Upper lobe of left lung (tissue), 6 donors: Measurements from ENCODE around the gene KCNMB4. TPM values are rescaled to one million over a fixed set of nuclear protein-coding genes. Genes with fewer than 3 reads are reported as not detected.

Experiments
- ATAC-seq, 2 donors: fragments of 200-7000 bp; cut with Tn5 transposase; one replicate each; pipeline ENCODE4 v1.9.1; 2022; ENCODE audit warnings: mild to moderate bottlenecking in 2 of 2, moderate library complexity in 2 of 2; ENCODE audit not compliant: low FRiP score in 2 of 2
- DNase-seq, 2 donors: peaks; one replicate each; pipeline ENCODE4 v3.0.0-alpha.2; 2019 to 2020
- H3K27ac ChIP-seq, 4 donors: fragments of 200-600 bp; sonication (generic); one replicate each; pipeline ENCODE4 v1.5.1; 2016 to 2019
- H3K27me3 ChIP-seq, 4 donors: fragments of 200-600 bp; sonication (generic); one replicate each; pipeline ENCODE4 v1.5.1; 2017 to 2019
- H3K36me3 ChIP-seq, 4 donors: fragments of 200-600 bp; sonication (generic); one replicate each; pipeline ENCODE4 v1.5.1; 2016 to 2019
- H3K4me1 ChIP-seq, 4 donors: fragments of 200-600 bp; sonication (generic); one replicate each; pipeline ENCODE4 v1.5.1; 2018 to 2019
- H3K4me3 ChIP-seq, 4 donors: fragments of 200-600 bp; sonication (generic); one replicate each; pipeline ENCODE4 v1.5.1; 2017 to 2019; ENCODE audit warnings: mild to moderate bottlenecking in 2 of 4, moderate library complexity in 1 of 4
- H3K9me3 ChIP-seq, 4 donors: fragments of 200-600 bp; sonication (generic); one replicate each; pipeline ENCODE4 v1.5.1; 2018 to 2019
- CTCF ChIP-seq, 6 experiments: fragments of 450-650 bp in 4 of 6; fragments of 200-600 bp in 2 of 6; sonication (generic) in 2 of 6; IDR thresholded peaks; one replicate each; pipeline ENCODE4 v1.5.1; 2016 to 2019; ENCODE audit warnings: antibody characterized with exemption in 6 of 6
- EP300 ChIP-seq, 4 donors: sonication (generic); formaldehyde crosslinking; IDR thresholded peaks; one replicate each; pipeline ENCODE4 v1.5.1; 2017; ENCODE audit warnings: antibody characterized with exemption in 4 of 4, control low read depth in 2 of 4
- POLR2A ChIP-seq, 4 donors: fragments of 450-650 bp; IDR thresholded peaks; one replicate each; pipeline ENCODE4 v1.5.1; 2016 to 2017; ENCODE audit warnings: antibody characterized with exemption in 4 of 4, mild to moderate bottlenecking in 2 of 4
- POLR2AphosphoS5 ChIP-seq, 2 donors: sonication (generic); formaldehyde crosslinking; IDR thresholded peaks; one replicate each; pipeline ENCODE4 v1.5.1; 2017; ENCODE audit warnings: antibody characterized with exemption in 2 of 2
- WGBS, 2 donors: methylation state at CpG; one replicate each; pipeline ENCODE4 v1.1.5; 2017 to 2018; 5-methylcytosine and 5-hydroxymethylcytosine counted together
- total RNA-seq, 6 donors: library from RNA; depleted of rRNA in 4 of 6; stranded (reverse); fragments of >200 nt in 4 of 6; gene quantifications; one replicate each; pipeline versions ENCODE4 v1.1.0 to v1.2.1, GENCODE V29; 2016 to 2021
- donor health status: DM: no; HTN: no; CAD: no; lungs with moderate emphysema.
- donor health status: DM: no; HTN: yes; CAD: no; lungs with severe emphysema.

KCNMB4 gene
- total RNA-seq, 6 donors from 2014 or later = 3.1 to 7.8 (median 5.0) TPM

- no peak overlapping the region for H3K4me3 ChIP-seq
- WGBS, 2 donors = 89 to 96% methylated on average over 1 of the region's 1 CpG
These were observed 36.5 kb downstream of the KCNMB4 start for GRCh38 chr12:70402597-70402996.

DNA sequence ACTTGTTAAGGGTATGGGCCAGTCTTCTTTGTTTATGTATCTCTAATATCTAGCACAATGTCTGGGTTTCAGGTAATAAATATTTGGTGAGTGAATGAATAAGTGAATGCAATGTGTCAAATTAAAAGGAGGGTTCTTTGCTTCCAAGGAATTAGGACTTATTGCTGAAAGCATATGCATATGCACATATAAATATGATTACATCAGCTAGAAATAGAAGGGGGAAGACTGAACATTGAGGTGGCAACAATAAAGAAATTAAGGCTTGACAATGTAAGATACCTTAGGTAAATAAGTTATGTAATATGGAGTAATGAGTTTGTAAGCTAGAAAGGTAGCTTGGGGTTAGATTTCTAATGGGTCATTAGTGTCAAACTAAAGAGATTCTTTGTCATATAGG is 37.7 kb downstream of the KCNMB4 start:
- DNase-seq (no peak), ATAC-seq (no peak)
- no peak for TF ChIP-seq EP300 (IDR thresholded peaks at IDR 0.05)
- TF ChIP-seq POLR2AphosphoS5 (IDR thresholded peaks at IDR 0.05) = no peak
- no peak for TF ChIP-seq CTCF (IDR thresholded peaks at IDR 0.05)
- TF ChIP-seq POLR2A (IDR thresholded peaks at IDR 0.05) = no peak
- H3K4me3 ChIP-seq = no peak overlapping the region
- no peaks in the 10 kb centered on the region for H3K27me3 ChIP-seq
- H3K9me3 ChIP-seq = no peaks in the 10 kb centered on the region
- no peaks in the 10 kb centered on the region for H3K36me3 ChIP-seq
- no peaks in the 10 kb centered on the region for H3K4me1 ChIP-seq
- H3K27ac ChIP-seq = no peak overlapping the region

More at GRCh38 chr12:70402597-70402996, 36.5 kb downstream of the KCNMB4 start:
- no peaks in the 10 kb centered on the region for H3K4me1 ChIP-seq
- no peaks in the 10 kb centered on the region for H3K36me3 ChIP-seq
- no peak for ATAC-seq
- H3K27ac ChIP-seq = no peak overlapping the region
- no peak for DNase-seq
- H3K27me3 ChIP-seq = no peaks in the 10 kb centered on the region
- no peak for TF ChIP-seq CTCF (IDR thresholded peaks at IDR 0.05)
- TF ChIP-seq EP300 (IDR thresholded peaks at IDR 0.05) = no peak
- no peak for TF ChIP-seq POLR2A (IDR thresholded peaks at IDR 0.05)
- no peak for TF ChIP-seq POLR2AphosphoS5 (IDR thresholded peaks at IDR 0.05)
- no peaks in the 10 kb centered on the region for H3K9me3 ChIP-seq

- H3K36me3 ChIP-seq = no peaks in the 10 kb centered on the region
- no peaks in the 10 kb centered on the region for H3K4me1 ChIP-seq
- no peak overlapping the region for H3K27ac ChIP-seq
- DNase-seq (peak in 1 of 2 donors; percentile 47), ATAC-seq (no peak)
- no peaks in the 10 kb centered on the region for H3K9me3 ChIP-seq
- no peaks in the 10 kb centered on the region for H3K27me3 ChIP-seq
- 87 to 93% methylated on average over 16 of the region's 16 CpGs for WGBS, 2 donors
- H3K4me3 ChIP-seq = no peak overlapping the region
- no peak for TF ChIP-seq EP300 (IDR thresholded peaks at IDR 0.05)
- TF ChIP-seq POLR2AphosphoS5 (IDR thresholded peaks at IDR 0.05) = no peak
- TF ChIP-seq POLR2A (IDR thresholded peaks at IDR 0.05) = no peak
- TF ChIP-seq CTCF (IDR thresholded peaks at IDR 0.05) = no peak
These were observed 42.1 kb downstream of the KCNMB4 start for GRCh38 chr12:70408004-70408790.

- DNase-seq (no peak), ATAC-seq (no peak)
- Histone ChIP-seq H3K4me3 (no peak overlapping the region), H3K36me3 (no peaks in the 10 kb centered on the region), H3K9me3 (no peaks in the 10 kb centered on the region), H3K27ac (no peak overlapping the region), H3K4me1 (no peaks in the 10 kb centered on the region), H3K27me3 (no peaks in the 10 kb centered on the region)
- TF ChIP-seq POLR2A (IDR thresholded peaks at IDR 0.05) (no peak), POLR2AphosphoS5 (IDR thresholded peaks at IDR 0.05) (no peak), EP300 (IDR thresholded peaks at IDR 0.05) (no peak), CTCF (IDR thresholded peaks at IDR 0.05) (no peak)
- 36 to 53% methylated on average over 1 of the region's 1 CpG for WGBS, 2 donors
These were observed 49.9 kb downstream of the KCNMB4 start for GRCh38 chr12:70415987-70416386.

- TF ChIP-seq EP300 (IDR thresholded peaks at IDR 0.05) = no peak
- TF ChIP-seq POLR2AphosphoS5 (IDR thresholded peaks at IDR 0.05) = no peak
- no peak for TF ChIP-seq POLR2A (IDR thresholded peaks at IDR 0.05)
- TF ChIP-seq CTCF (IDR thresholded peaks at IDR 0.05) = no peak
- no peaks in the 10 kb centered on the region for H3K4me1 ChIP-seq
- no peak for DNase-seq
- 89 to 93% methylated on average over 3 of the region's 3 CpGs for WGBS, 2 donors
- no peak overlapping the region for H3K27ac ChIP-seq
- ATAC-seq = no peak
- no peaks in the 10 kb centered on the region for H3K9me3 ChIP-seq
- no peaks in the 10 kb centered on the region for H3K27me3 ChIP-seq
- no peak overlapping the region for H3K4me3 ChIP-seq
- no peaks in the 10 kb centered on the region for H3K36me3 ChIP-seq
These were observed 51.0 kb downstream of the KCNMB4 start for GRCh38 chr12:70417121-70417520.
